Muscle layer of duodenum (tissue), 2 donors: ENCODE results near the gene CLDN9.

Source experiments
- H3K27ac ChIP-seq: one replicate; pipeline ENCODE4 v1.7.0; 2013; ENCODE audit warnings: mild to moderate bottlenecking, low read length
- H3K27me3 ChIP-seq: one replicate; pipeline ENCODE4 v1.7.0; 2013; ENCODE audit warnings: low read depth, mild to moderate bottlenecking, control low read depth, low read length
- H3K36me3 ChIP-seq, 2 donors: one replicate each; pipeline ENCODE4 v1.7.0; 2013; ENCODE audit warnings: low read length in 2 of 2, control low read depth in 1 of 2, mild to moderate bottlenecking in 1 of 2; ENCODE audit not compliant: insufficient read depth in 2 of 2, control insufficient read depth in 1 of 2
- H3K4me1 ChIP-seq, 2 donors: one replicate each; pipeline ENCODE4 v1.7.0; 2013; ENCODE audit warnings: low read length in 2 of 2, mild to moderate bottlenecking in 2 of 2, control low read depth in 1 of 2, moderate library complexity in 1 of 2; ENCODE audit not compliant: insufficient read depth in 2 of 2, control insufficient read depth in 1 of 2
- H3K4me3 ChIP-seq, 2 donors: one replicate each; pipeline ENCODE4 v1.7.0; 2013; ENCODE audit warnings: low read length in 2 of 2, low read depth in 1 of 2, mild to moderate bottlenecking in 1 of 2
- H3K9me3 ChIP-seq, 2 donors: one replicate each; pipeline ENCODE4 v1.7.0; 2013; ENCODE audit warnings: low read length in 2 of 2, control low read depth in 1 of 2, mild to moderate bottlenecking in 1 of 2; ENCODE audit not compliant: control insufficient read depth in 1 of 2
- donor health status: healthy.

Gene CLDN9

DNA sequence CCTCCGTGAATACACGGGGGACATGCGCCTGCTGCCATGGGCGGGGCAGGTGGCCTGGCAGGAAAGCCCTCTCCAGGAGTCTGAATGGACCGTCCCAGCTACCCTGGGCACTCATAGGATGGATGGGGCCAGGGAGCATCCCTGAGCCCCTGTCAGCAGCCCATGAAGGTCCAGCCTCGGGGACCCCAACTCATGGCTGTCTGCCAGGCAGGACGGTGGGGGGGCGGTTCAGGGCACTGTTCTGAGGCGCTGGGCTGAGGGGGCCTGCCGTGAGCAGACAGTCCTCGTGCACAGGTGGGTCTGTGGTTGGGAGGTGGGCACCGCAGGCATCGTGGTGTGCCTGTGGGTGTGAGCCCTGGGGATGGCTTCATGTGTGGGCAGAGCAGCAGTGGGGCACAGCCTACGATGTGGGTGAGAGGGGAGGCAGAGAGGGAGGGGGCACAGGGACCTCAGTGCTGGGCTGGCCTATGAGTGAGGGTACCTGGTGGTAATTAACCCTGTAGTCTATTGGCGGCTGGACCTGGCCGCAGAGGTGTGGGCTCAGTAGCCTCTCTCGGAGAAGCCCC lies 26.0 kb upstream of the CLDN9 start:
- Histone ChIP-seq H3K4me3 (no peak overlapping the region), H3K27me3 (no peaks in the 10 kb centered on the region), H3K27ac (no peak overlapping the region), H3K4me1 (peaks cover 0 to 7% of the 10 kb centered on the region in 2 donors), H3K36me3 (no peaks in the 10 kb centered on the region), H3K9me3 (no peaks in the 10 kb centered on the region)

DNA sequence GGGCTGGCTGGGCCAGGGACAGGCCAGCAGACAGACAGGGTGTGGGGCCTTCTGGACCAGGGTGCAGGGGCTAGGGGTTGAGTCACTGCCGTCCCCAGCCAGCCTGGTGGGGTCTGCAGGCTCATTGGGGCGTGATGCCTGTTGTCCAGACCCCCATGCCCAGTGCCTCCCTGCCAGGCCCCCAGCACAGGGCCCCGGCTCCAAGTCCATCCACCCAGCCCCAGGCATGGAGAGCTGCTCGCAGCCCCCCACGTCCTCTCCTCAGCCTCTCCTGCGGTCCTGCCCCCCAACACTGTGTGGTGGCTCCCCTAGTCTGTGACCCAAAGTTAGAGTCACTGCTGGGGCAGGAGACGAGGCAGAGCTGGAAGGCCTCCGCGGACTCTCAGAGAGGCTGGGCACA lies 25.4 kb upstream of the CLDN9 start:
- peaks cover 0 to 7% of the 10 kb centered on the region in 2 donors for H3K4me1 ChIP-seq
- H3K9me3 ChIP-seq, result no peaks in the 10 kb centered on the region
- no peak overlapping the region for H3K4me3 ChIP-seq
- H3K27ac ChIP-seq, result no peak overlapping the region
- H3K36me3 ChIP-seq, result no peaks in the 10 kb centered on the region
- H3K27me3 ChIP-seq, result no peaks in the 10 kb centered on the region

DNA sequence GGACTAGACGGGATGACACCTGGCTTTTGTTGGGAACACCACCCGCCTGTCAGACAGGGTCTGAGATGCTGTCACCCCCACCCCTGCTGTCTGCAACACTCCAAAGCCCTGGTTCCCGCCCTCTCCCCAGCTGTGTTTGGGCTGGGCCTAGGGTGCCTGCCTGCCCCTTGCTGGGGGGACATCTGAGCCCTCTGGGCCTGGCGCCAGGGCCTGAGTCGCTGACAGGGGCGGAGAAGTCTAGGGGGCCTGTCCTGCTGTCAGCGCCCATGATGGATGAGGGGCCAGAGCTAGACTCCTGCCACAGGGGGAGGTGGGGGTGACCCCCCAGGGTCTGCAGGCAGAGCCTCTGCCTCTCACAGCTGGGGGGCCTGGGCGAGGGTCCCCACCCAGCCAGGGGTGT lies 24.9 kb upstream of the CLDN9 start:
- H3K36me3 ChIP-seq, result no peaks in the 10 kb centered on the region
- no peaks in the 10 kb centered on the region for H3K27me3 ChIP-seq
- peaks cover 0 to 7% of the 10 kb centered on the region in 2 donors for H3K4me1 ChIP-seq
- no peaks in the 10 kb centered on the region for H3K9me3 ChIP-seq
- no peak overlapping the region for H3K27ac ChIP-seq
- H3K4me3 ChIP-seq, result no peak overlapping the region

DNA sequence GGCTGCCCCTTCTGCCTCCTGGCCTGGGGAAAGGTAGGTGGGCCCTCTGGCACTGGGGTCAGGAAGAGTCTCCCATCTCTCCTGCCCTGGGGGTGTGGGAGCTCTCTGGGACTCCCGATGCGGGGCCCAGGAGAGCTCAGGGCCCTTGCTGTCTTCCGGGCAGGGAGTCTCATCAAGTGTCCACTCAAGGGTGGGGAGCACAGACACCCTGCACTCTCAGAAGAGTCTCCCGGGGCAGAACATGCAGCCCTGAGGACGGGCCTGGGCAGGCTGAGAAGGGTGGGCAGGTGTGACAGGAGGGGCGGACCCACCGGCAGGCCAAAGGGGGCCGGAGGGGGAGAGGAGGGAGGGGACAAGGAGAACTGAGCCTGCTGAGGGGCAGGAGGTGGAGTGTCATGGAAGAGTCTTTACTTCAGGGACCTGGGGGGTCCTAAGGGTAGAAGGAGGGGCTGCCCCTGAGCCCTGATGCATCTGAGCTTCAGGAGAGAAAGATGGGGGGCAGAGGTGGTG lies 24.1 kb upstream of the CLDN9 start:
- Histone ChIP-seq H3K9me3 (no peaks in the 10 kb centered on the region), H3K27me3 (no peaks in the 10 kb centered on the region), H3K36me3 (no peaks in the 10 kb centered on the region), H3K27ac (no peak overlapping the region), H3K4me3 (no peak overlapping the region), H3K4me1 (peaks cover 0 to 4% of the 10 kb centered on the region in 2 donors)

DNA sequence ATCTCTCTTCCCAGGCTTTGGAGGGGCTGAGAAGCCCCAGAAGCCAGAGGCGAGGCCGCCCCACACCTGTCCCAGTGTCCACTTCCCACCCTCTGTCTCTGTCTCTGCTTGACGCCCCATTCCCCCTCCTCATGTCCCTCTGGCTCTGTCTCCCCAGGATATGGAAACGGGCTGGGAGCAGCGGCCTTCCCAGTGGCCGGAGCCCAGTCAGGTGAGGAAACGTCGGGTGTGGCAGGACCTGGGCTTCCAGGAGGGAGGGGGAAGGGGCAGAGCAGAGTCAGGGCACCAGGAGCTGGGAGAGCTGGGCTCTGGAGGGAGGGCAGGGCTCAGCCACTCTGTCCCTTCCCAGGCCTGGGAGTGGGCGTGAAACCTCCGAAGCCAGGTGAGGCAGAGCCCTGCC lies 21.8 kb upstream of the CLDN9 start:
- Histone ChIP-seq H3K4me1 (no peaks in the 10 kb centered on the region), H3K27ac (no peak overlapping the region), H3K9me3 (no peaks in the 10 kb centered on the region), H3K4me3 (no peak overlapping the region), H3K27me3 (no peaks in the 10 kb centered on the region), H3K36me3 (no peaks in the 10 kb centered on the region)

GRCh38 chr16:2991566-2992261 lies 21.0 kb upstream of the CLDN9 start:
- Histone ChIP-seq H3K4me3 (no peak overlapping the region), H3K9me3 (no peaks in the 10 kb centered on the region), H3K36me3 (no peaks in the 10 kb centered on the region), H3K4me1 (no peaks in the 10 kb centered on the region), H3K27ac (no peak overlapping the region), H3K27me3 (no peaks in the 10 kb centered on the region)

DNA sequence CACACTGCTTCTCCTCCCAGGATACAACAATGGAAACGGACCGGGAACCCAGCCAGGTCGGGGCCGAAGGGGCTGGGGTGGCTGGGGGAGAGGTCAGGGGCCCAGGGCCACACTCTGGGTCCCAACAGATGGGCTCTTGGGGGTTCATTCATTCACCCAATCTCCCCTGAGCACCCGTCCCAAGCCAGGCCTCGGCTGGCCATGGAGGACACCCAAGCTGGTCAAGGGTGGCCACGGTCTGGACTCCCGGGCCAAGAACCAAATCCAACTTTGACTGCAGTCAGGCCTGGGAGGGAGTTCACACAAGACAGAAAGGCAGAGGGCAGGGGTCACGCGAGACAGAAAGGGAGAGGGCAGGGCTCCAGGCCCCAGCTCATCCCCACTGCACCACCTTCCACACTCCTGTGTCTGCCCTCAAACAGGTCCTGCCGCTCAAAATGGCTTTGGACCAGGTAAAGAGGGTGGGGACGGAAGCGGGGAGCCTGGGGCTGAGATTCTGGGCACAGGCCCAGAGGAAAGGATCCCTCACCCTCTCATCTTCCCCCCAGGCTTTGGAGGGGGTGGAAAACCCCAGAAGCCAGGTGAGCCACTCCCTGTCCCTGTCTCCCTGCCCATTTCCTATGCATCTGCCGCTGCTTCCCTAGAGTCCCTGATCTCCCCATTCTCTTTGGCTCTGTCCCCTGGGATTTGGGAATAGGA lies 20.2 kb upstream of the CLDN9 start:
- H3K27ac ChIP-seq, result no peak overlapping the region

DNA sequence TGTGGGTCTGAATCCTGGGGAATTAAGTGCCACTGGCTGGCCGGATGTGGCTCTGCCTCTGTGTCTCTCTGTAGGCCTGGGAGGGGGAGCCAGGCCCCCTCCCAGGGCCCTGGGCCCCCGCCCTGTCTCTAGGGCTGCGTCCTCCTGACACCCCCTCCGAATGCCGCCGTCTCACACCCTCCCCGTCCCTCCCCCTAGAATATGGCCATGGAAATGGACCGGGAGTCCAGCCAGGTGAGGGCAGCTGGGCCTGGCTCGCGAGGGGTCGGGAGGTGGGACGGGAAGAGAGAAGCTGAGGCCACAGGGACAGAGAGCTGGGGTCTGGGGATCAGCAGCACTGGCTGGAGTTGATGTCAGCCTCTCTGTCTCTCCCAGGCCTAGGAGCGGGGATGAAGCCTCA lies 16.4 kb upstream of the CLDN9 start:
- Histone ChIP-seq H3K27me3 (no peaks in the 10 kb centered on the region), H3K4me1 (no peaks in the 10 kb centered on the region), H3K4me3 (no peak overlapping the region), H3K36me3 (no peaks in the 10 kb centered on the region), H3K27ac (no peak overlapping the region), H3K9me3 (no peaks in the 10 kb centered on the region)

More for the DNA sequence above, 20.2 kb upstream of the CLDN9 start:
- H3K9me3 ChIP-seq, result no peaks in the 10 kb centered on the region
- H3K4me1 ChIP-seq, result no peaks in the 10 kb centered on the region
- H3K36me3 ChIP-seq, result no peaks in the 10 kb centered on the region
- no peaks in the 10 kb centered on the region for H3K27me3 ChIP-seq
- H3K4me3 ChIP-seq, result no peak overlapping the region

GRCh38 chr16:2999929-3000328 lies 12.8 kb upstream of the CLDN9 start:
- Histone ChIP-seq H3K27ac (no peak overlapping the region), H3K9me3 (no peaks in the 10 kb centered on the region), H3K4me3 (no peak overlapping the region), H3K4me1 (peaks cover 0 to 3% of the 10 kb centered on the region in 2 donors), H3K36me3 (no peaks in the 10 kb centered on the region), H3K27me3 (no peaks in the 10 kb centered on the region)

GRCh38 chr16:3000540-3000939 lies 12.2 kb upstream of the CLDN9 start:
- Histone ChIP-seq H3K36me3 (no peaks in the 10 kb centered on the region), H3K4me3 (no peak overlapping the region), H3K9me3 (no peaks in the 10 kb centered on the region), H3K27ac (no peak overlapping the region), H3K4me1 (peaks cover 0 to 4% of the 10 kb centered on the region in 2 donors), H3K27me3 (no peaks in the 10 kb centered on the region)

DNA sequence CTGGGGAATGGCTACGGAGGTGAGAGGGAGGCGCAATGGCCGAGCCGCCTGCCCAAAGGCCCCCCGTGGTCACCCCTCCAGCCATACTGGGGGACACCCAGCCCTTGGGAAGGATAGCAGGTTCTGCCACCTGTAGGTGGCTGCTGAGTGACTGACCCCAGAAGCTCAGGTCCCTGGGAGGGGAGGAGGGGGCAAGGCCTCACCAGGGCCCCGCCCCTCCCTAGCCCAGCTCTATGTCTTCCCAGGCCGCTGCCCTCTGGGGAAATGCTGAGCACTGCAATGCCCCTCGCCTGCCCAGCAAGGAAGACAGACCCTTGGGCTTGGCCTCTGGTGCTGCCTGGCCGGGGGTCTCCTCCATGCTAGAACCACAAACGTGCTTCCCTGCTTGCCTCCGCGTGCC lies 11.4 kb upstream of the CLDN9 start:
- Histone ChIP-seq H3K4me1 (peaks cover 0 to 4% of the 10 kb centered on the region in 2 donors), H3K27ac (no peak overlapping the region), H3K27me3 (no peaks in the 10 kb centered on the region), H3K36me3 (no peaks in the 10 kb centered on the region), H3K9me3 (no peaks in the 10 kb centered on the region), H3K4me3 (no peak overlapping the region)
